ENCODE results near the gene SAPCD2. TPM values are rescaled to one million over a fixed set of nuclear protein-coding genes. Genes with fewer than 3 reads are reported as not detected.
A peak's percentile ranks its signal among the peaks of the same experiment; 100 is the strongest.

Gene SAPCD2
- total and polyA plus RNA-seq, 2 donors from 2014 or later = 1.7 to 2.3 TPM

DNA sequence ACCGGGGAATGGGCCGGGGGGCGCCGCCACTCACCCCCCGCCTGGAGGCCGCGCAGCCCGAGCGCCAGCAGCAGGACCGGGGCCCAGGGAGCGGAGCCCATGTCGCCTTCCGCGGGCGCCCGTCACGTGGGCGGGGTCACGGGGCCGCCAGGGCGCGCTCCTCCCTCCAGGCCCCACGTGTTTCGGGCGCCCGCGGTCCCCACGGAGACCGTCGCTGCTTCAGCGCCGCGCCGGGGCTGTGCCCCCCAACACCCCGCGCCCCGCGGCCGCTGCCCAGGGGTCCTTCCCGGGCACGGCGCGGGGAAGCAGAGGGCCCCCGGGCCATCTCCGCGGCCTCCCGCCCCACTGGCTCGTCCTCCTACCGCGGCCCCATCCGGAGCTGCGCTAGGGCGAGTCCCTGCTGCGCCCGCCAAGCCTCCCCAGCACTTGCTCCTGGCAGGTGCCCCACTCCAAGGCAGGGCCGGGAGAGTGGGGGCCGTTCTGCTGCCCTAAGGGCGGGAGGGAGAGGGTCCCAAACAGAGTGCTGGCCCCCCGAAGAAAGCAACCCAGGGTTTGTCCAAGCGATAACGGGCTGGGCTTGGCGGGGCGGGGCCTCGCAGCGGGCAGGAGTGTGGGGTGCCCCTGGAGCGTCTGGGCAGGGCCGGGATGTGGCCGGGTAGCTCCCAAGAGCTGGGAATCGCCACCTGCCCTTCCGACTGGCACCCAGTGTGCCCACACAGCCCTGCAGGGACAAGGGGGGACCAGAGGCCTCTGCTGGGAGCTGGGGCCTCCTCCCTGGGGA is 44.4 kb upstream of the SAPCD2 start, which contains the start of gene DPP7:
Gene DPP7, minus strand, starts transcription at position 121 of the 781 bp plus-strand sequence. Its CDS starts 20 bp downstream, at position 101.
- Histone ChIP-seq H3K9ac (ENCODE audit: low read length in 3 of 3) (no peak within 1 kb of the TSS), H3K27me3 (ENCODE audit: control insufficient read depth, insufficient read depth, low read length) (peaks cover 6% of the 10 kb centered on the region), H3K9me3 (ENCODE audit: control insufficient read depth in 2 of 3, insufficient read depth in 1 of 3, low read length in 3 of 3) (no peaks in the 10 kb centered on the region), H3K4me3 (ENCODE audit: low read length in 3 of 3) (peak within 1 kb of the TSS in 1 of 3 donors; percentile 53), H3K4me1 (ENCODE audit: control insufficient read depth in 2 of 3, insufficient read depth in 2 of 3, low read depth in 1 of 3, low read length in 3 of 3) (peaks cover 0 to 4% (median 0%) of the 10 kb centered on the region in 3 donors), H3K36me3 (ENCODE audit: control insufficient read depth in 2 of 3, insufficient read depth in 3 of 3, low read length in 3 of 3) (no peaks in the 10 kb centered on the region), H3K27ac (ENCODE audit: low read depth in 2 of 2, low read length in 2 of 2) (no peak within 1 kb of the TSS)
- DNase-seq = peak in 4 of 5 donors; percentile 16 to 93 (median 45)
- intact Hi-C loops (cut with DNase I) = loop anchor here (10.0 kb wide), 1 partner anchor 120 kb away; the partner anchor contains the start of gene SLC34A3
- TF ChIP-seq, protein P1, sequence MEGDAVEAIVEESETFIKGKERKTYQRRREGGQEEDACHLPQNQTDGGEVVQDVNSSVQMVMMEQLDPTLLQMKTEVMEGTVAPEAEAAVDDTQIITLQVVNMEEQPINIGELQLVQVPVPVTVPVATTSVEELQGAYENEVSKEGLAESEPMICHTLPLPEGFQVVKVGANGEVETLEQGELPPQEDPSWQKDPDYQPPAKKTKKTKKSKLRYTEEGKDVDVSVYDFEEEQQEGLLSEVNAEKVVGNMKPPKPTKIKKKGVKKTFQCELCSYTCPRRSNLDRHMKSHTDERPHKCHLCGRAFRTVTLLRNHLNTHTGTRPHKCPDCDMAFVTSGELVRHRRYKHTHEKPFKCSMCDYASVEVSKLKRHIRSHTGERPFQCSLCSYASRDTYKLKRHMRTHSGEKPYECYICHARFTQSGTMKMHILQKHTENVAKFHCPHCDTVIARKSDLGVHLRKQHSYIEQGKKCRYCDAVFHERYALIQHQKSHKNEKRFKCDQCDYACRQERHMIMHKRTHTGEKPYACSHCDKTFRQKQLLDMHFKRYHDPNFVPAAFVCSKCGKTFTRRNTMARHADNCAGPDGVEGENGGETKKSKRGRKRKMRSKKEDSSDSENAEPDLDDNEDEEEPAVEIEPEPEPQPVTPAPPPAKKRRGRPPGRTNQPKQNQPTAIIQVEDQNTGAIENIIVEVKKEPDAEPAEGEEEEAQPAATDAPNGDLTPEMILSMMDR (IDR thresholded peaks at IDR 0.05; ENCODE audit: borderline replicate concordance, extremely low read depth, insufficient read depth) = no peak
- no peak for FAIRE-seq

DNA sequence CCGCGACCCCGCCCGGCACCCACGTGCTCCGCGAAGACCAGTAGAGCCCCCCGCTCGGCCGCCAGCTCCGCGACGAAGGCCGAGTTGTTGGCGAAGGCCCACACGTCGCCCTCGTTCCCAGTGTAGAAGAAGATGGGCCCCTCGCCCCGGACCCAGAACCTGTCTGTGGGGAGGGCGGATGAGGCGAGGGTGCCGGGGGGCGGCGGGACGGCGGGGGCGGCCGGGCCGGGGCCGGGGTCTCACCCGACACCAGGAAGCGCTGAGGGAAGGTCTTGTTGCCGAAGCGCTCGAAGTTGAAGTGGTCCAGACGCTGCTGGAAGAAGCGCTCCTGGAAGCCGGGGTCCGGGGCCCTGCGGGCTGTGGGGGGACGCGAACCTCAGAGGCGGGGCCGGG is 43.9 kb upstream of the SAPCD2 start:
- intact Hi-C loops (cut with DNase I) = loop anchor here (10.0 kb wide), 1 partner anchor 121 kb away; the partner anchor contains the start of gene SLC34A3
- Histone ChIP-seq H3K36me3 (ENCODE audit: control insufficient read depth in 2 of 3, insufficient read depth in 3 of 3, low read length in 3 of 3) (no peaks in the 10 kb centered on the region), H3K4me3 (ENCODE audit: low read length in 3 of 3) (peak overlapping the region in 1 of 3 donors; percentile 53), H3K9ac (ENCODE audit: low read length in 3 of 3) (no peak overlapping the region), H3K4me1 (ENCODE audit: control insufficient read depth in 2 of 3, insufficient read depth in 2 of 3, low read depth in 1 of 3, low read length in 3 of 3) (peaks cover 0 to 4% (median 0%) of the 10 kb centered on the region in 3 donors), H3K9me3 (ENCODE audit: control insufficient read depth in 2 of 3, insufficient read depth in 1 of 3, low read length in 3 of 3) (no peaks in the 10 kb centered on the region), H3K27ac (ENCODE audit: low read depth in 2 of 2, low read length in 2 of 2) (no peak overlapping the region), H3K27me3 (ENCODE audit: control insufficient read depth, insufficient read depth, low read length) (peaks cover 6% of the 10 kb centered on the region)
- DNase-seq (peak in 2 of 5 donors; percentile 15 to 63), FAIRE-seq (no peak)
- TF ChIP-seq, protein P1 (IDR thresholded peaks at IDR 0.05; ENCODE audit: borderline replicate concordance, extremely low read depth, insufficient read depth) = no peak

DNA sequence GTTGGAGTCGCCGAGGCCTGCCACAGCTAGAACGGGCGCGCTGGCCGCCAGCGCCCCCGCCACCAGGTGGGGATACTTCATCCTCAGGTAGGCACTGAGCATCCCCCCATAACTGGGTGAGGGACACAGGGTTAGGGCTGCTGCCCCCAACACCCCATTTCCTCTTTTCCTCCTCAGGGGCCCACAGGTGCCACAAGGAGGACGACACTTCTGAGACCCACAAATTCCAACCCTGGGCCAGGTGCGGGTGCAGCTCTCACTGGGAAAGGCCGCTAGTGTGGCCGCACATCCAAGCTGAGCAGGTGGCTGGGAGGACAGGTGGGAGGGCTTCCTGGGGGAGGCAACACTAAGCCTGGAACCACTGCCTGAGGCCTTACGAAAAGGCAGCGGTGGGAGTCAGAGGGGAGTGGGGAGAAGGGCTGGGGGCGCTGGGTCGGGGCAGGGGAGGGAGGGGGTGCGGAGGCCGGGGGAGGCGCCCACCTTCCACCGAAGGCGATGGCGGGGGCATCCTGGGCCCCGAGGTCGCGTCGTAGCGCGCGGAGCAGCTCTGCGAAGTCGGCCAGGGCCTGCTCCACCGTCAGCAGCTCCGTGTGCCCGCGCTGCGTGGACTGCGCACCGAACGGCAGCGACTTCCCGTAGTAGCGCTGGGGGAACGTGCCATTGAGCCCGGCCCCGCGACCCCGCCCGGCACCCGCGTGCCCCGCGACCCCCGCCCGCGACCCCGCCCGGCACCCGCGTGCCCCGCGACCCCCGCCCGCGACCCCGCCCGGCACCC is 43.2 kb upstream of the SAPCD2 start:
- H3K4me3 ChIP-seq (ENCODE audit: low read length in 3 of 3) = no peak overlapping the region
- no peaks in the 10 kb centered on the region for H3K9me3 ChIP-seq (ENCODE audit: control insufficient read depth in 2 of 3, insufficient read depth in 1 of 3, low read length in 3 of 3)
- no peak for FAIRE-seq
- H3K36me3 ChIP-seq (ENCODE audit: control insufficient read depth in 2 of 3, insufficient read depth in 3 of 3, low read length in 3 of 3) = no peaks in the 10 kb centered on the region
- peaks cover 0 to 4% (median 0%) of the 10 kb centered on the region in 3 donors for H3K4me1 ChIP-seq (ENCODE audit: control insufficient read depth in 2 of 3, insufficient read depth in 2 of 3, low read depth in 1 of 3, low read length in 3 of 3)
- intact Hi-C loops (cut with DNase I) = loop anchor here (10.0 kb wide), 1 partner anchor 121 kb away; the partner anchor contains the start of gene SLC34A3
- peak overlapping the region in 1 of 3 donors; percentile 19 for H3K9ac ChIP-seq (ENCODE audit: low read length in 3 of 3)
- H3K27me3 ChIP-seq (ENCODE audit: control insufficient read depth, insufficient read depth, low read length) = peaks cover 6% of the 10 kb centered on the region
- DNase-seq = peak in 1 of 5 donors; percentile 78
- TF ChIP-seq, protein P1 (IDR thresholded peaks at IDR 0.05; ENCODE audit: borderline replicate concordance, extremely low read depth, insufficient read depth) = no peak
- H3K27ac ChIP-seq (ENCODE audit: low read depth in 2 of 2, low read length in 2 of 2) = no peak overlapping the region
